IMR-90 (cell line): ENCODE data around the gene PDS5B.

ENCODE experiments used
- BHLHE40 ChIP-seq: fragments of 150-350 bp; IDR thresholded peaks from 2 replicates; pipeline ENCODE4 v1.6.1; 2016; ENCODE audit warnings: mild to moderate bottlenecking, low read depth, low read length
- CEBPB ChIP-seq: IDR thresholded peaks from 2 replicates; pipeline ENCODE4 v1.6.1; 2012; ENCODE audit warnings: low read depth, low read length, improper control_type of control experiment
- FOS ChIP-seq: fragments of 150-350 bp; IDR thresholded peaks from 2 replicates; pipeline ENCODE4 v1.6.1; 2016; ENCODE audit warnings: low read depth, low read length
- MAFK ChIP-seq: IDR thresholded peaks from 2 replicates; pipeline ENCODE4 v1.6.1; 2012; ENCODE audit warnings: low read depth, low read length, improper control_type of control experiment
- MAZ ChIP-seq: IDR thresholded peaks from 2 replicates; pipeline ENCODE4 v1.6.1; 2012; ENCODE audit warnings: low read depth, mild to moderate bottlenecking, low read length, improper control_type of control experiment, moderate library complexity, borderline replicate concordance
- MXI1 ChIP-seq: IDR thresholded peaks from 2 replicates; pipeline ENCODE4 v1.6.1; 2012; ENCODE audit warnings: low read depth, mild to moderate bottlenecking, low read length, moderate library complexity, borderline replicate concordance
- NFE2L2 ChIP-seq: fragments of 150-350 bp; IDR thresholded peaks from 2 replicates; pipeline ENCODE4 v1.6.1; 2016; ENCODE audit warnings: low read depth, mild to moderate bottlenecking, low read length
- POLR2A ChIP-seq: IDR thresholded peaks from 2 replicates; pipeline ENCODE4 v1.6.1; 2012; ENCODE audit warnings: mild to moderate bottlenecking, low read depth, low read length
- RAD21 ChIP-seq: IDR thresholded peaks from 2 replicates; pipeline ENCODE4 v1.6.1; 2012; ENCODE audit warnings: low read length, improper control_type of control experiment
- RFX5 ChIP-seq: IDR thresholded peaks from 2 replicates; pipeline ENCODE4 v1.8.0; 2012; ENCODE audit warnings: low read depth, mild to moderate bottlenecking, low read length, moderate library complexity
- SMC3 ChIP-seq: fragments of 150-350 bp; IDR thresholded peaks from 2 replicates; pipeline ENCODE4 v1.6.1; 2016; ENCODE audit warnings: low read depth, mild to moderate bottlenecking, antibody characterized with exemption, low read length, moderate library complexity
- TF ChIP-seq, protein P1 (sequence below): conservative IDR thresholded peaks from 2 replicates; pipeline ENCODE4 v1.5.1; 2012; ENCODE audit warnings: mild to moderate bottlenecking, low read depth, low read length, improper control_type of control experiment
- TF ChIP-seq, protein P2 (sequence below): fragments of 150-350 bp; IDR thresholded peaks from 2 replicates; pipeline ENCODE4 v1.6.1; 2017; ENCODE audit warnings: mild to moderate bottlenecking, antibody characterized with exemption, low read length, low read depth
- TF ChIP-seq, protein P3 (sequence below): fragments of 150-350 bp; IDR thresholded peaks from 2 replicates; pipeline ENCODE4 v1.6.1; 2016; ENCODE audit warnings: low read depth, mild to moderate bottlenecking, low read length, moderate library complexity, borderline replicate concordance

DNA sequence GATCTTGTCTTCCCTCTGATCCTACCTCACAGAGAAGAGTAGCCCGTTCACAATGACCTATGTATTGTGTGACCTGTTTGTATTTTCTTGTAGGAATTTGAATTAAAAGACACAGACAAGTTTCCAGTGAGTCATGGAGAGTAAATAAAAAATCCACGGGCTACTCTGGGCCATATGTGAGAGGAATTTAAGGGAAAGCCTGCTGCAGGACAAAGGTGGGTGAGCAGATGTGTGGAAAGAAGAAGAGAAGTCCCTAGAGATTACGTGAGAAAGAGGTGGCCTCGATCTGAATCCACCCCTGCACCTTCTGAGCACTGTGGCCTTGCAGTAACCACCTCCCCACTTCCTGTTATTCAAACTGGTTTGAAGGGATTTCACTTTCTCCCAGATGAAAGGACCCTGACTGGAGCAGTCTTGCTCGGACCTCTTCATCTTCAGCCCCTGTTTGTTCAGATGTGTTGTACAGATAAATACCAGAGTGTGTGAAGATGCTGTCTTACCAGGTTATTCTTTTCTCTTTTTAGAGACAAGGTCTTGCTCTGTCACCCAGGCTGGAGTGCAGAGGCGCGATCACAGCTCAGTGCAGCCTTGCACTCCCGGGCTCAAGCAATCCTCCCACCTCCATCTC lies 205.4 kb downstream of the PDS5B start:
- TF ChIP-seq, protein P1, sequence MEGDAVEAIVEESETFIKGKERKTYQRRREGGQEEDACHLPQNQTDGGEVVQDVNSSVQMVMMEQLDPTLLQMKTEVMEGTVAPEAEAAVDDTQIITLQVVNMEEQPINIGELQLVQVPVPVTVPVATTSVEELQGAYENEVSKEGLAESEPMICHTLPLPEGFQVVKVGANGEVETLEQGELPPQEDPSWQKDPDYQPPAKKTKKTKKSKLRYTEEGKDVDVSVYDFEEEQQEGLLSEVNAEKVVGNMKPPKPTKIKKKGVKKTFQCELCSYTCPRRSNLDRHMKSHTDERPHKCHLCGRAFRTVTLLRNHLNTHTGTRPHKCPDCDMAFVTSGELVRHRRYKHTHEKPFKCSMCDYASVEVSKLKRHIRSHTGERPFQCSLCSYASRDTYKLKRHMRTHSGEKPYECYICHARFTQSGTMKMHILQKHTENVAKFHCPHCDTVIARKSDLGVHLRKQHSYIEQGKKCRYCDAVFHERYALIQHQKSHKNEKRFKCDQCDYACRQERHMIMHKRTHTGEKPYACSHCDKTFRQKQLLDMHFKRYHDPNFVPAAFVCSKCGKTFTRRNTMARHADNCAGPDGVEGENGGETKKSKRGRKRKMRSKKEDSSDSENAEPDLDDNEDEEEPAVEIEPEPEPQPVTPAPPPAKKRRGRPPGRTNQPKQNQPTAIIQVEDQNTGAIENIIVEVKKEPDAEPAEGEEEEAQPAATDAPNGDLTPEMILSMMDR: no peak
- TF ChIP-seq POLR2A: no peak
- TF ChIP-seq MAFK: no peak
- no peak for TF ChIP-seq RFX5
- TF ChIP-seq, protein P2, sequence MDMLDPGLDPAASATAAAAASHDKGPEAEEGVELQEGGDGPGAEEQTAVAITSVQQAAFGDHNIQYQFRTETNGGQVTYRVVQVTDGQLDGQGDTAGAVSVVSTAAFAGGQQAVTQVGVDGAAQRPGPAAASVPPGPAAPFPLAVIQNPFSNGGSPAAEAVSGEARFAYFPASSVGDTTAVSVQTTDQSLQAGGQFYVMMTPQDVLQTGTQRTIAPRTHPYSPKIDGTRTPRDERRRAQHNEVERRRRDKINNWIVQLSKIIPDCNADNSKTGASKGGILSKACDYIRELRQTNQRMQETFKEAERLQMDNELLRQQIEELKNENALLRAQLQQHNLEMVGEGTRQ: no peak
- no peak for TF ChIP-seq SMC3
- TF ChIP-seq CEBPB: no peak
- TF ChIP-seq, protein P3, sequence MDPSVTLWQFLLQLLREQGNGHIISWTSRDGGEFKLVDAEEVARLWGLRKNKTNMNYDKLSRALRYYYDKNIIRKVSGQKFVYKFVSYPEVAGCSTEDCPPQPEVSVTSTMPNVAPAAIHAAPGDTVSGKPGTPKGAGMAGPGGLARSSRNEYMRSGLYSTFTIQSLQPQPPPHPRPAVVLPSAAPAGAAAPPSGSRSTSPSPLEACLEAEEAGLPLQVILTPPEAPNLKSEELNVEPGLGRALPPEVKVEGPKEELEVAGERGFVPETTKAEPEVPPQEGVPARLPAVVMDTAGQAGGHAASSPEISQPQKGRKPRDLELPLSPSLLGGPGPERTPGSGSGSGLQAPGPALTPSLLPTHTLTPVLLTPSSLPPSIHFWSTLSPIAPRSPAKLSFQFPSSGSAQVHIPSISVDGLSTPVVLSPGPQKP: no peak
- TF ChIP-seq FOS: no peak
- TF ChIP-seq MAZ: no peak
- TF ChIP-seq RAD21: no peak
- no peak for TF ChIP-seq BHLHE40
- TF ChIP-seq MXI1: no peak
- no peak for TF ChIP-seq NFE2L2
